Activated T-cell treated with anti-CD3 and anti-CD28 coated beads, Interleukin-2, amount 50 U/mL, for 24 hours (primary cell): Measurements from ENCODE around the gene TTC28.

Experiments used
- DNase-seq: peaks from one replicate; pipeline ENCODE4 v3.0.0-alpha.2; 2020
- H3K27ac Mint-ChIP-seq: 2 replicates; pipeline ENCODE4 v1.8.0; 2020; ENCODE audit warnings: mild to moderate bottlenecking, mixed read lengths
- H3K27me3 Mint-ChIP-seq: 2 replicates; pipeline ENCODE4 v1.8.0; 2020; ENCODE audit warnings: mixed read lengths
- H3K36me3 Mint-ChIP-seq: 2 replicates; pipeline ENCODE4 v1.8.0; 2020; ENCODE audit warnings: low read depth, mixed read lengths
- H3K4me1 Mint-ChIP-seq: 2 replicates; pipeline ENCODE4 v1.8.0; 2020; ENCODE audit warnings: low read depth, mixed read lengths
- H3K4me3 Mint-ChIP-seq: 2 replicates; pipeline ENCODE4 v1.8.0; 2020; ENCODE audit warnings: mild to moderate bottlenecking, moderate library complexity, mixed read lengths
- H3K9me3 Mint-ChIP-seq: 2 replicates; pipeline ENCODE4 v1.8.0; 2020; ENCODE audit warnings: mixed read lengths

TTC28 gene

DNA sequence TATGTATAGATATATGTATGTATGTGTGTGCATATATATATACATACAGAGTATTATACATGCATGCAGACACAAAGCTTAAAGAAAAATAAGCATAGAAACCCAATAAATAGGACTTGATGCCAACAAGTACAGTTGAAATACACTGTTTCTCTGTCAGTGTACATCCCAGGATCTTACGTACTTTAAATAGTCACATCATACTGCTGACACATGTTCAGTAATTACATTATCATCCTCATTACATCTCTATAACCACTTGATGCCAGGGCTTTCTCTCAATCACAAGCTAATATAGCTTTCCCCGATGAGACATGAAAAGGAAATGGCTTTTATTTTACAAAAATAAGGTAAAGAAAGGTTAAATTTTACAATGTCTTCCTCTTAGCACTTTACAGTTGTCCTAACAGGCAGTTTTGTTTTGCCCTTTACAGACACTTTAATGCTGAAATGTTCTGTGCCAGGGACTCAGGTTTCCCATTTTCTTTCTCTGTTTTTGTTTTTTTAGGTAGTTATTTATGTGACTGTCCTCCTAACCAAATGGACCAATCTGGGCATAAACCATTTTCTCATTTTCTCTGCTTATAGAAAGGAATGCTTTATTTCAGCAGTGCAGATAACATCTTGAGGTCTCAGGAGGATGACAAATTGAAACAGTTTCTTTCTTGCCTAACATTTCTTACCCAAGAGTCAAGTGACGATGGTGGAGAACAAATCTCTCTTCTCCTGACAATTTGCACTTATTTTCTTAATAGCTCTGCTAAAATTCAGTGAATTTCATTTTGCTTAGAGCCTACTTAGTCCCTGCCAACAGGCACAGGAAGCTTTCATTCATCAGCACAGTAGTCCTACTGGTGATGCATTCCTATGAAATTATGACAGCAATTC is 350.2 kb downstream of the TTC28 start:
- Mint-ChIP-seq H3K27me3 (peaks cover 3% of the 10 kb centered on the region), H3K27ac (no peak overlapping the region), H3K4me1 (no peaks in the 10 kb centered on the region), H3K9me3 (peaks cover 1% of the 10 kb centered on the region), H3K4me3 (no peak overlapping the region), H3K36me3 (no peaks in the 10 kb centered on the region)
- DNase-seq = no peak

DNA sequence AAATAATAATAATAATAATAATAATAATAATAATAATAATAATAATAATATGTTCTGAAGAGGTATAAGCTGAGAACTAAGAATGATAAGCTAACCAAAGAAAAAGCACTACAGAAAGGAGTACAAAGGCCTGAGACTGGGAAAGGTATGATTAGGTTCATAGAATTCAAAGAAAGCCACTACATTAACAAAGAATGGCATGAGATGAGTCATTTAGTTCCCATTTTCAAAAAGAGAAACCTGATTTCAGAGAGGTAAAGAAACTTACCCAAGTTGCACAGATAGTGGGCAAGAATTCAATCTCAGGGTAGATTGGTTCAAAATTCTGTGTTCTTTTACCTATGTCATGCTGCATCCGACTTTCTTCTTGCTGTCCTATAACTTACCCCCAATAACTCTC is 350.9 kb downstream of the TTC28 start:
- no peaks in the 10 kb centered on the region for H3K36me3 Mint-ChIP-seq
- H3K27ac Mint-ChIP-seq = no peak overlapping the region
- H3K27me3 Mint-ChIP-seq = peaks cover 3% of the 10 kb centered on the region
- H3K4me1 Mint-ChIP-seq = no peaks in the 10 kb centered on the region
- no peaks in the 10 kb centered on the region for H3K9me3 Mint-ChIP-seq
- no peak for DNase-seq
- no peak overlapping the region for H3K4me3 Mint-ChIP-seq

DNA sequence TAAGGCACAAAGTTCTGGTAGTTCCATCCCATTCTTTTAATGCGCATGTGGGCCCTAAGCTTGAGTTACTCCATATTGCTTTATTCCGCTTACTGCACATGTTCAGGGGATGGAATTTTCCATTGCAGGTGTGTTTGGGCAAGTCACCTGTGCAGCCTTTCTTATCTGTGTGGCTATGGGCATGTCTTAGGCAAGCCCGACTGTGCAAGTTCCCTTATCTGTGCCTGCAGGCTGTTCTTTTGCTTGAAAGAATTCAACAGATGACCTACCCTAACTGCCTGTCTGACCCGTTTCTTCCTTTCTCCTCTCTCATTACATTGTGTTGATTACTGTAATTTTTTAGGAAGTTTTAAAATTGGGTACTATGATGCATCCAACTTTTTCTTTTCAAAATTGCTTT is 363.6 kb downstream of the TTC28 start:
- Mint-ChIP-seq H3K4me1 (no peaks in the 10 kb centered on the region), H3K27ac (no peak overlapping the region), H3K9me3 (no peaks in the 10 kb centered on the region), H3K4me3 (no peak overlapping the region), H3K36me3 (no peaks in the 10 kb centered on the region), H3K27me3 (peaks cover 10% of the 10 kb centered on the region)
- no peak for DNase-seq

DNA sequence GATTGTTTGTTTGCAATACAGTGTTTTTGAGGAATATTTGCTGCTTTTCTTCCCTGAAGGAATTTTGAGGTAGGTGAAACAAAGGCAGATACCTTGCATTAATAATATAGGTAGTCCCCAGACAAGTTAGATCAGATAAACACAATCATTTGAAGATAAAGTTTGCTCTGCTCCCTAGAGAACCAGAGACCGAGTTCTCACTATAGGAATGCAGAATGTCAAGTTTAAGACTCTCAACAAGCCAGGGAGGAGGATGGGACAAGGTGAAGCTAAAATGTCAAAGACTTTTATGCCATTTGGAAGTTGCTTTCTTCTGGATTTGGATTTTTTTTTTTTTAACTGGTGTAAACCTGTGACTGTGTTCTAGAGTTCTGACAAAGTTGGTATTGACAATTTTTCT is 364.7 kb downstream of the TTC28 start:
- Mint-ChIP-seq H3K27me3 (peaks cover 9% of the 10 kb centered on the region), H3K36me3 (no peaks in the 10 kb centered on the region), H3K4me3 (no peak overlapping the region), H3K9me3 (no peaks in the 10 kb centered on the region), H3K4me1 (no peaks in the 10 kb centered on the region), H3K27ac (no peak overlapping the region)
- no peak for DNase-seq

DNA sequence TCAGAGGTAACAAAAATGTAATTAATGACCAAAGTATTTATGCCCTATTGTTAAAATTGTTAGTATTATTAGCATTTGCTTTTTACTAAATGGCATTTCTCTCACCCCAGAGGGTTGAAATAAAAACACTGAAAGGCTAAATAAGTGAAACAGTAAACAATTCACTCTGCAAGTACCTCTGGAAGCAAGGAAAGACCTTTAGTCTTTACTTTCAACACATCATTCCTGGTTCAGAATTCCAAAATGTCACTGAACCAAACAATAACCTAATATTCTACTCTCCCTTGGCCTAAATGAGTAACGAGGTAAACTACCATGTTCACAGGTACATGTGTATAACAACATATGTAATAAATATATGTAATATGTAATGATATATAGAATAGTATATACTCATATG is 369.3 kb downstream of the TTC28 start:
- H3K36me3 Mint-ChIP-seq = no peaks in the 10 kb centered on the region
- no peak overlapping the region for H3K27ac Mint-ChIP-seq
- no peaks in the 10 kb centered on the region for H3K9me3 Mint-ChIP-seq
- H3K27me3 Mint-ChIP-seq = peaks cover 6% of the 10 kb centered on the region
- H3K4me3 Mint-ChIP-seq = no peak overlapping the region
- no peaks in the 10 kb centered on the region for H3K4me1 Mint-ChIP-seq
- no peak for DNase-seq

DNA sequence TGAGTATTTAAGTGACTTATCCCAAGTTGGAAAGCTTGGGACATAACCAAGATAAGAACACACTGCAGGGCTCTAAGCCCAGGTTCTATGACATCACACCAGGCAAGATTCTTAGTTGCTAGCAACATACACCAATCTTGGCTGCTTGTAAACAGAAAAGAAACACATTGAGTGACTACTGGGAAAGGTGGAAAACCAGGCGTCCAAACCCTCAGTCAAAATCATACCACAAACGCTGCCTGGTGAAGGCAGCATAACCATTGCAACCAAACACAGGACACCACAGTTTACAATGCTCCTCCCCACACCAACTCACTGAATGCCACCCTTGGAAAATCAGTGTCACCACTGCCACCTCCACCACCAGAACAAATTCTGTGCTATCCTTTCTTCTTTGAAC is 379.9 kb downstream of the TTC28 start:
- H3K4me1 Mint-ChIP-seq = peaks cover 9% of the 10 kb centered on the region
- no peaks in the 10 kb centered on the region for H3K27me3 Mint-ChIP-seq
- H3K9me3 Mint-ChIP-seq = no peaks in the 10 kb centered on the region
- no peak overlapping the region for H3K4me3 Mint-ChIP-seq
- no peak overlapping the region for H3K27ac Mint-ChIP-seq
- no peaks in the 10 kb centered on the region for H3K36me3 Mint-ChIP-seq
- DNase-seq = no peak

DNA sequence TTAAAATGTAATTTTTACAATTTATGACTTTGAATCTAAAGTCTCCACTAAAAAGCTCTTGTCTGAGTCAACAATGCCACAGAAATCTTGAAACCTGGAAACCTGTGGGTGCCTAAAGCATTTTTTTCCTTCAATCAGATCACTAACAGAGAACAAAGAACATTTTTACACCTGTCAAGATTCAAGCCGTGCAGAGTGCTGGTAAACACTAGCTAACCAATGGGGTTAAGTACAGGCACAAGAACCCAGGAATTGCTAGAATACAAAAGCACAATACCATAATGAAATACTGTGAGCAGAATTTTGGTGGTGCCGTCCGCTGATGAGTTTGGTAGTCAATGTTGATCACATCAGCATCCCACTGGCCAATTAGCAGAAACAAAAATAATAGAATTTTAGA is 380.3 kb downstream of the TTC28 start:
- H3K9me3 Mint-ChIP-seq = no peaks in the 10 kb centered on the region
- H3K4me3 Mint-ChIP-seq = no peak overlapping the region
- no peak overlapping the region for H3K27ac Mint-ChIP-seq
- no peaks in the 10 kb centered on the region for H3K27me3 Mint-ChIP-seq
- DNase-seq = no peak
- no peaks in the 10 kb centered on the region for H3K36me3 Mint-ChIP-seq
- H3K4me1 Mint-ChIP-seq = peaks cover 9% of the 10 kb centered on the region

DNA sequence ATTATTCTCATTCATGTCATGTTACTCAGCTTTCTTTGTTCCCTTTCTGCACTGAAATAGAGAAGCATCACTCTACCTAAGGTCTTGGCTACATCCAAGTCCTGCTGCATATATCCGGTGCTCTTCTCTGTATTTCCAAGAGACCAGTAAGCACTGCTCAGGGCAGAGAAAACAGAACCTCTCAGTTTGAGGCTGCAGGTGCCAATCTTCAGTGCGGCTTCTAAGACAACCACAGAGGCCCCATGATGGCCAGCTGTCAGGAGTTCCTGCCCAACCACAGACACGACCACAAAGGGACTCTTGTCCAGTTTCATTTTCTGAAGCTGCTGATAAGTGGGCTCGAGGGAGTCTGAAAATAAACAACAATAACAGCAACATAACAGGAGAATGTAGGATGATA is 382.1 kb downstream of the TTC28 start:
- H3K27ac Mint-ChIP-seq = no peak overlapping the region
- DNase-seq = no peak
- no peaks in the 10 kb centered on the region for H3K27me3 Mint-ChIP-seq
- peaks cover 9% of the 10 kb centered on the region for H3K4me1 Mint-ChIP-seq
- H3K4me3 Mint-ChIP-seq = no peak overlapping the region
- H3K36me3 Mint-ChIP-seq = no peaks in the 10 kb centered on the region
- no peaks in the 10 kb centered on the region for H3K9me3 Mint-ChIP-seq

DNA sequence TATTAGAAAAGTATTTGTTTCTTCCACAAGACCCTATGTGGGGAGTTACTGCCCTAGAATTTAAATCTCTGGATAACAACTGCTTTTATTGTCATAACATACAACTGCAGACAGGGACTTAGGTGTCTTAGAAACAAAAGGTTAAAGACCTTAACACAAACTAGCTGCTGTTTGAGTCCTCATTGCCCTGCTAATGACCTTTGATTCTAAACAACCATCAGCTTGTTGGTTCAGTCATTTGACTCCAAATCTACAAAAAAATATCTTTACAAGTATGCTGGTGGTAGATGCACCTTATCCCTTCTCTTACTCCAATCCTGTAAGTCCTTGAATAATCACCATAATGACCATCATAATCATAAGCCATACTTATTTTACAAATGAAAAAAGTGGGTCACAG is 383.2 kb downstream of the TTC28 start:
- H3K9me3 Mint-ChIP-seq = no peaks in the 10 kb centered on the region
- no peak for DNase-seq
- no peak overlapping the region for H3K4me3 Mint-ChIP-seq
- H3K4me1 Mint-ChIP-seq = peaks cover 9% of the 10 kb centered on the region
- no peaks in the 10 kb centered on the region for H3K36me3 Mint-ChIP-seq
- no peak overlapping the region for H3K27ac Mint-ChIP-seq
- H3K27me3 Mint-ChIP-seq = no peaks in the 10 kb centered on the region

DNA sequence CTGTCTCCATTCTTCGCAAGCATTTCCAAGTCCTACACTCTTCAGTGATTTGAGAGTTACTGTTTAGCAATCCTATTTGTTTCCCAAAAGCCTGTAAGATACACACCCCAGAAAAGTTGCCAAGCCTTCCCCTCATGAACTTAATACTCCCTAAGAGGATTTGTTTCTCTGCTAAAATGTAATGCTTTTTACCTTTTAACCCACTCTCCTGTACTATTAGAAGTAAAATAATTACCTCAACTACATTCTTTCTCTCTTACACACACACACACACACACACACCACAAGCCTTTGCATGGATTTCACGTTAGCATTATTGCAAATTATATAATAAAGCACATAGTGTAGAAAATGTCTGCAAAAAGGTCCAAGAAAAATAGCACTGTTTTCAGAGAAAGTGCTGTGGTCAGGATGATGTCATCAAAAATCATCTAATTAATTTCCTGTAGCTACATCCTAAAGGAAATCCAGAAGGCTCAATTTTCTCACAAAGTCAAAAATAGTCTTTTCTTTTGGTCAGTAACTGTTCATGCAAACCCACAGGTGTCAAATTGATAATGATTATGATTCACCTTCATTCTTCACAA is 396.5 kb downstream of the TTC28 start:
- Mint-ChIP-seq H3K4me3 (no peak overlapping the region), H3K36me3 (no peaks in the 10 kb centered on the region), H3K4me1 (no peaks in the 10 kb centered on the region), H3K27me3 (no peaks in the 10 kb centered on the region), H3K9me3 (no peaks in the 10 kb centered on the region), H3K27ac (no peak overlapping the region)
- DNase-seq = no peak

DNA sequence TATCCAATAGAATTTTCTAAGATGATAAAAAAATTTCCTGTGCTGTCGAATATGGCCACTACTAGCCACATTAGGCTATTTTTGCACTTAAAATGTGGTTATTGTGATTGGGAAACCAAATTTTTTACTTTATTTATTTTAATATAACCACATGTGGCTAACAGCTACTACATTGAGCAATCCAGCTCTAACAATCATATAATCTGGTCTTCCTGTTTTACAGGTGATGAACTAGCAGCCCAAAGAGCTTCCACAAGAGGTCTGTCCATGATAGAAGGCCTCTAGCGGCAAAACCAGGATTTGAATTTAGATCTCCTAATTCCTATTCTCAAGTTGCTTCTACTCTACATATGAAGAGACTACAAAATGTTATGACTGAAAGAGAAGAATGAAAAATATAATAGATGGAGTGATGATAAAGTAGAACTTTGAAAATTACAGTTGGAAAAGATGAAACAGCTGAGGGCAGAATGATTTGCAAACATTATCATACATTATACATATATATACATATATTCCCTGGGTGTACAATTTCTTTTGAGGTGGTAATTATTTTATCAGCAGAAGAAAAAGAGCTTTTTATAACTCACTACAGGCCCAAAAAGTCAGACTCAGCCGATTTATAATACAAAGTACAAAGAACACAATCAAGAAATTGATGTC is 397.1 kb downstream of the TTC28 start:
- Mint-ChIP-seq H3K4me1 (no peaks in the 10 kb centered on the region), H3K27me3 (no peaks in the 10 kb centered on the region), H3K36me3 (no peaks in the 10 kb centered on the region), H3K4me3 (no peak overlapping the region), H3K27ac (no peak overlapping the region), H3K9me3 (no peaks in the 10 kb centered on the region)
- no peak for DNase-seq

DNA sequence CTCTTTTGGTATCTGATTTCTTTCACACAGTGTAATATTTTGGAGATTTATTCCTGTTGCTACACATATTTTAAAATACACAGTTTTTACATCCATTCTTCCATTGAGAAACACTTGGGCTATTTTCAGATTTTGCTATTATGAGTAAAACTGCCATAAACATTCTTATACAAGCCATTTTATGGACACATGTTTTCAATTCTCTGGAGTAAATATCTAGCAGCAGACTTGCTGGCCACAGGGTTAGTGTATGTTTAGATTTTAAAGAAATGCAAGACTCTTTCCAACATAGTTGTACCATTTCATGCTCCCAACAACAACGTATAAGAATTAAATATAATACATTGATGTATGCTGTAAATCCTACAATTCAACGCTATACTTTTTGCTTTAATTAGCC is 399.8 kb downstream of the TTC28 start:
- H3K9me3 Mint-ChIP-seq = no peaks in the 10 kb centered on the region
- no peak for DNase-seq
- no peaks in the 10 kb centered on the region for H3K4me1 Mint-ChIP-seq
- H3K27me3 Mint-ChIP-seq = no peaks in the 10 kb centered on the region
- no peak overlapping the region for H3K4me3 Mint-ChIP-seq
- H3K27ac Mint-ChIP-seq = no peak overlapping the region
- no peaks in the 10 kb centered on the region for H3K36me3 Mint-ChIP-seq

DNA sequence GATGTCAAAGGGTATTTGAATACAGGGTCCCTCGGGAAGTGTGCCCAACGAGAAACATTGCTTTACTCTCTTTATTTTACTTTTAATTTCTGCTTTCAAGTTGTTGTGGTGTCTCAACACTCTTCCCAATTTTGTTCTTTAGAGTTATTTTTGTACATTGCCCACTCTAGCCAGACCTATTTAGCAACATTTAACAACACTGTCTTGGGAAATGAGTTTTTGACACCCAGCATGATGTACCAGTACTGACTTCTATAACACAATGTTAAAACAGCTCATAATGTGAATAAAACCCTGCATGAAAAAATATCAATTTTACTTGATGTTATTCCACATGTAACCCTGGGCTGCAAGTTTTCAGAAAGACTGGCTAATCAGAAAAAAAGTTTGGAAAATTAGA is 410.4 kb downstream of the TTC28 start:
- Mint-ChIP-seq H3K27me3 (peaks cover 5% of the 10 kb centered on the region), H3K9me3 (no peaks in the 10 kb centered on the region), H3K4me3 (no peak overlapping the region), H3K4me1 (no peaks in the 10 kb centered on the region), H3K36me3 (no peaks in the 10 kb centered on the region), H3K27ac (no peak overlapping the region)
- DNase-seq = no peak

DNA sequence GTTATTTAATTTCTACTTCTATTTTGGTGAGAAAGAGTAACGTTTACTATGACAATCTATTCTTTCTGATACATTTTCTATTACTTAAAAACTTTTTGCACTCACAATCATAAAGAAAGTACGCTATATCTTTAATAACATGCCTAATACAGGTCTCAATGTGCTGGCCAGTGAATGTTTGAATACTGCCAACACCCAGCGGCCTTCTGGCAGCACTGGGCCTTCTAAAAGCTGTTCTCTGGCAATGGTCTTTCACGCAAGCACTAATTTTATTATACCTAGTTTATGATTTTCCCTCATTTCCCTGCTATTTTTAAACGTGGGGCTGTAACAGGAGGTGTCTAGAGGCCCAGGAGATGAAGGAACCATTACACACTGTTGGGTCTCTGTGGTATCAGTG is 410.8 kb downstream of the TTC28 start:
- no peak for DNase-seq
- no peak overlapping the region for H3K27ac Mint-ChIP-seq
- no peaks in the 10 kb centered on the region for H3K36me3 Mint-ChIP-seq
- H3K9me3 Mint-ChIP-seq = no peaks in the 10 kb centered on the region
- no peaks in the 10 kb centered on the region for H3K4me1 Mint-ChIP-seq
- H3K27me3 Mint-ChIP-seq = peaks cover 5% of the 10 kb centered on the region
- no peak overlapping the region for H3K4me3 Mint-ChIP-seq

DNA sequence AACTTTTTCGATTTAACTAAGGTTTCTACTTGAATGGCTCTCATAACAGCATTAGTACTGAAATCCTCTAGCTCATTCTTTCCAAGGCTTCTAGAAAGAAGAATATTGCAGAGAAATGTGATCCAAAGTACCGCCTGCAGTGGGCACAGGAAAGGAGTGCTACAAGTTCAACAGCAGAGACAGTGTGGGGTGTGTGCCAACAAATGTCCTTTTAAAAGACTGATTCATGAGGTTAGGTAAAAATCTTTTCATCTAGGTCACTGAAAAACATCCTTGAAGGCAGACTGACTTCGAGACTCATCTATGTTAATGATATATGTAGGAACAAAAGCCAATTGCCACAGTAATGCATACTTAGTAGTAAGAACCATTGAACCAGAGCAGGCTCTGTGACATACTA is 411.5 kb downstream of the TTC28 start:
- DNase-seq = no peak
- H3K36me3 Mint-ChIP-seq = no peaks in the 10 kb centered on the region
- H3K9me3 Mint-ChIP-seq = no peaks in the 10 kb centered on the region
- H3K27me3 Mint-ChIP-seq = peaks cover 5% of the 10 kb centered on the region
- no peak overlapping the region for H3K4me3 Mint-ChIP-seq
- no peak overlapping the region for H3K27ac Mint-ChIP-seq
- no peaks in the 10 kb centered on the region for H3K4me1 Mint-ChIP-seq
